HepG2 (cell line): ENCODE data around the gene SOX12. TPM values are rescaled to one million over a fixed set of nuclear protein-coding genes. Genes with fewer than 3 reads are reported as not detected.

Experiments
- ATAC-seq: fragments of 200-7000 bp; cut with Tn5 transposase; 3 replicates; pipeline ENCODE4 v1.9.1; 2020; ENCODE audit warnings: mild to moderate bottlenecking, moderate library complexity
- BruUV-seq: library from RNA; stranded (reverse); fragments of 400-500 nt; replicated peaks from 2 replicates; lab custom pipeline; 2021; lab: Mats Ljungman, UMichigan
- CTCF ChIA-PET: fragments of 300-600 bp; formaldehyde crosslinking; extraction: SDS; loops from one replicate; lab custom pipeline; 2021; ENCODE audit warnings: low total read pairs, inconsistent platforms, low intra/inter-chr PET ratio; lab: Yijun Ruan, JAX
- POLR2A ChIA-PET: fragments of 350-600 bp; sonication (Branson Sonifier 250); formaldehyde crosslinking; loops from one replicate; lab custom pipeline; 2020; ENCODE audit warnings: antibody characterized with exemption, inconsistent platforms; lab: Yijun Ruan, JAX
- DNase-seq: peaks from one replicate; pipeline ENCODE4 v3.0.0-alpha.2; 2015; ENCODE audit warnings: low spot score
- FAIRE-seq: peaks from 3 replicates; lab custom pipeline; 2011; peaks lifted over from hg19 to GRCh38; lab: Jason Lieb, UNC
- H2AFZ ChIP-seq: one replicate; pipeline ENCODE4 v1.6.1; 2011; ENCODE audit warnings: low read length, inconsistent platforms
- H3K27ac ChIP-seq: fragments of 300-600 bp; 3 replicates; pipeline ENCODE4 v1.8.0; 2011; ENCODE audit warnings: mixed run types, mild to moderate bottlenecking, mixed read lengths, low read length, inconsistent platforms; ENCODE audit not compliant: insufficient read depth; ENCODE audit errors: extremely low read length
- H3K27me3 ChIP-seq, 2 experiments: fragments of 200-600 bp in 1 of 2; 2 replicates in 1 of 2; 3 replicates in 1 of 2; pipeline versions ENCODE4 v1.6.0 to v1.8.0; 2011; ENCODE audit warnings: low read length in 2 of 2, mild to moderate bottlenecking in 2 of 2, moderate library complexity in 2 of 2, inconsistent platforms in 1 of 2; ENCODE audit not compliant: insufficient read depth in 2 of 2, control insufficient read depth in 1 of 2
- H3K36me3 ChIP-seq, 2 experiments: fragments of 200-600 bp in 1 of 2; replicated peaks in 1 of 2; 2 replicates in 1 of 2; 3 replicates in 1 of 2; pipeline versions ENCODE4 v1.5.1 to v1.8.0; 2011; ENCODE audit warnings: low read length in 2 of 2, inconsistent platforms in 1 of 2; ENCODE audit not compliant: insufficient read depth in 2 of 2, control insufficient read depth in 1 of 2
- H3K4me1 ChIP-seq: 2 replicates; pipeline ENCODE4 v1.5.1; 2012; ENCODE audit warnings: low read length, inconsistent platforms; ENCODE audit not compliant: insufficient read depth
- H3K4me2 ChIP-seq: 2 replicates; pipeline ENCODE4 v1.6.0; 2011; ENCODE audit warnings: low read depth, low read length, inconsistent platforms
- H3K4me3 ChIP-seq, 3 experiments: fragments of 200-600 bp in 1 of 3; sonication (generic), shearing (Covaris generic) in 1 of 3; replicated peaks in 1 of 3; 2 replicates each; pipeline ENCODE4 v1.5.1; 2011 to 2016; ENCODE audit warnings: low read length in 3 of 3, inconsistent platforms in 2 of 3, low read depth in 2 of 3, mild to moderate bottlenecking in 2 of 3, control low read depth in 1 of 3, mixed read lengths in 1 of 3; ENCODE audit not compliant: insufficient read depth in 1 of 3
- H3K79me2 ChIP-seq: one replicate; pipeline ENCODE4 v1.6.1; 2011; ENCODE audit warnings: low read length, inconsistent platforms; ENCODE audit not compliant: insufficient read depth
- H3K9ac ChIP-seq: 2 replicates; pipeline ENCODE4 v1.6.0; 2011; ENCODE audit warnings: mild to moderate bottlenecking, low read depth, low read length, inconsistent platforms; ENCODE audit not compliant: insufficient read depth
- H3K9me3 ChIP-seq: 2 replicates; pipeline ENCODE4 v1.5.1; 2012; ENCODE audit warnings: mild to moderate bottlenecking, low read length
- H4K20me1 ChIP-seq: 2 replicates; pipeline ENCODE4 v1.6.0; 2011; ENCODE audit warnings: inconsistent platforms, mild to moderate bottlenecking, low read length, moderate library complexity; ENCODE audit not compliant: insufficient read depth
- ARNT2 ChIP-seq: sonication (generic); formaldehyde crosslinking; IDR thresholded peaks from 2 replicates; pipeline ENCODE4 v1.8.0; 2022; ENCODE audit warnings: mild to moderate bottlenecking, low read depth, missing genetic modification reagents, moderate library complexity
- BRD4 ChIP-seq: sonication (generic); formaldehyde crosslinking; IDR thresholded peaks from 2 replicates; pipeline ENCODE4 v1.4.0; 2020; ENCODE audit warnings: missing genetic modification reagents
- CBX1 ChIP-seq: IDR thresholded peaks from one replicate; pipeline ENCODE4 v1.6.1; 2016; ENCODE audit warnings: antibody characterized with exemption, low read depth
- GABPB1 ChIP-seq: IDR thresholded peaks from 2 replicates; pipeline ENCODE4 v1.6.1; 2016; ENCODE audit warnings: mild to moderate bottlenecking, missing genetic modification reagents, moderate library complexity, missing compliant biosample characterization
- MTA1 ChIP-seq: sonication (generic); formaldehyde crosslinking; IDR thresholded peaks from 2 replicates; pipeline ENCODE4 v1.4.0; 2020; ENCODE audit warnings: missing genetic modification reagents, mild to moderate bottlenecking, borderline replicate concordance
- NFKB2 ChIP-seq: sonication (generic); formaldehyde crosslinking; IDR thresholded peaks from 2 replicates; pipeline ENCODE4 v1.4.0; 2020; ENCODE audit warnings: missing genetic modification reagents, borderline replicate concordance
- NFYC ChIP-seq: IDR thresholded peaks from 2 replicates; pipeline ENCODE4 v1.6.1; 2016; ENCODE audit warnings: missing genetic modification reagents, missing compliant biosample characterization
- NR0B2 ChIP-seq: sonication (generic); formaldehyde crosslinking; IDR thresholded peaks from 2 replicates; pipeline ENCODE4 v1.4.0; 2020; ENCODE audit warnings: mild to moderate bottlenecking, missing genetic modification reagents
- NR3C1 ChIP-seq: sonication (generic); formaldehyde crosslinking; IDR thresholded peaks from 2 replicates; pipeline ENCODE4 v1.4.0; 2020; ENCODE audit warnings: missing genetic modification reagents
- POLR2G ChIP-seq: fragments of 200-400 bp; formaldehyde crosslinking; IDR thresholded peaks from 2 replicates; pipeline ENCODE4 v1.6.1; 2018; ENCODE audit warnings: mild to moderate bottlenecking, low read depth, low read length, moderate library complexity
- RAD21 ChIP-seq: fragments of 450-650 bp; formaldehyde crosslinking; IDR thresholded peaks from 2 replicates; pipeline ENCODE4 v1.5.0; 2020; ENCODE audit warnings: mild to moderate bottlenecking
- RORA ChIP-seq: sonication (generic); formaldehyde crosslinking; IDR thresholded peaks from 2 replicates; pipeline ENCODE4 v1.5.0; 2020; ENCODE audit warnings: mild to moderate bottlenecking, missing genetic modification reagents, moderate library complexity
- TBX2 ChIP-seq: sonication (generic); formaldehyde crosslinking; IDR thresholded peaks from 2 replicates; pipeline ENCODE4 v1.5.0; 2020; ENCODE audit warnings: missing genetic modification reagents, mild to moderate bottlenecking, borderline replicate concordance
- TEAD3 ChIP-seq: optimal IDR thresholded peaks from 2 replicates; pipeline ENCODE3; 2016; ENCODE audit warnings: borderline replicate concordance
- XRCC5 ChIP-seq: fragments of 200-400 bp; formaldehyde crosslinking; optimal IDR thresholded peaks from 2 replicates; pipeline ENCODE3; 2017; ENCODE audit warnings: mild to moderate bottlenecking, low read length
- ZNF121 ChIP-seq: sonication (generic); formaldehyde crosslinking; IDR thresholded peaks from 2 replicates; pipeline ENCODE4 v1.5.0; 2020; ENCODE audit warnings: mild to moderate bottlenecking, missing genetic modification reagents
- ZNF678 ChIP-seq: sonication (generic); formaldehyde crosslinking; IDR thresholded peaks from 2 replicates; pipeline ENCODE4 v1.4.0; 2020; ENCODE audit warnings: mild to moderate bottlenecking, missing genetic modification reagents
- ZNF747 ChIP-seq: sonication (generic); formaldehyde crosslinking; IDR thresholded peaks from 2 replicates; pipeline ENCODE4 v1.8.1; 2023; ENCODE audit warnings: missing genetic modification reagents, mild to moderate bottlenecking, borderline replicate concordance
- ZNF770 ChIP-seq: sonication (generic); formaldehyde crosslinking; IDR thresholded peaks from 2 replicates; pipeline ENCODE4 v1.5.0; 2020; ENCODE audit warnings: mild to moderate bottlenecking, missing genetic modification reagents
- ZNF841 ChIP-seq: sonication (generic); formaldehyde crosslinking; IDR thresholded peaks from 2 replicates; pipeline ENCODE4 v1.8.1; 2023; ENCODE audit warnings: missing genetic modification reagents, borderline replicate concordance
- WGBS: methylation state at CpG from one replicate; pipeline ENCODE4 v1.1.6; 2017; ENCODE audit warnings: low lambda C conversion rate; 5-methylcytosine and 5-hydroxymethylcytosine counted together
- in situ Hi-C: cut with HindIII; loops from 2 replicates; pipeline ENCODE4 v1.10.0; 2017; ENCODE audit warnings: low pct_unique_long_range_greater_than_20kb; ENCODE audit not compliant: extremely low pct_ligation_motif_present
- intact Hi-C: fragments of 100-400 bp; cut with micrococcal nuclease; formaldehyde crosslinking; loops from one replicate; pipeline ENCODE4 v1.10.0; 2022; ENCODE audit not compliant: unreplicated experiment
- polyA plus RNA-seq, 8 experiments: library from polyadenylated mRNA; depleted of rRNA in 3 of 8; stranded (reverse) in 7 of 8; unstranded in 1 of 8; fragments of >200 nt; fragmentation: Illumina TruSeq in 4 of 8; extraction: Trizol in 4 of 8; gene quantifications; 2 replicates each; pipeline versions ENCODE4 v1.2.1 to v1.2.3, GENCODE V29; 2011 to 2016; ENCODE audit warnings: low read depth in 4 of 8, missing spikeins in 1 of 8, mixed read lengths in 1 of 8; ENCODE audit not compliant: insufficient read depth in 1 of 8
- total RNA-seq, 5 experiments: library from RNA; depleted of rRNA; stranded (reverse); fragments of >200 nt; fragmentation: Illumina TruSeq; extraction: Trizol; gene quantifications; 2 replicates each; pipeline ENCODE4 v1.2.3, GENCODE V29; 2016; ENCODE audit warnings: low read depth in 1 of 5

Gene SOX12
- total and polyA plus RNA-seq, 2 of the 13 experiments (the other 11 are each of a cell fraction or from before 2014, with no cell fraction given): 10.0 to 18.7 TPM

GRCh38 chr20:330233-331149 lies 5.1 kb downstream of the SOX12 start (continued):
- TF ChIP-seq NR0B2 (CRISPR knock-in tag) (peak; percentile 40; the same call in 1 of the 2 replicates), MTA1 (0 out of 2 replicates have a peak, but pooled peaks have one; percentile 66), XRCC5 (peak; percentile 96), ZNF747 (CRISPR knock-in tag) (peak; percentile 25; the same call in 1 of the 2 replicates), NR3C1 (CRISPR knock-in tag) (no peak), RAD21 (CRISPR knock-in tag) (peak; percentile 92), ZNF678 (CRISPR knock-in tag) (no peak), RORA (no peak), CBX1 (no peak)

GRCh38 chr20:334578-334977 lies 9.2 kb downstream of the SOX12 start:
- no peak overlapping the region for H3K4me2 ChIP-seq
- H3K9me3 ChIP-seq: no peaks in the 10 kb centered on the region
- H3K4me3 ChIP-seq: no peak overlapping the region
- H3K79me2 ChIP-seq: no peaks in the 10 kb centered on the region
- ChIA-PET CTCF (no interaction called here), POLR2A (interaction anchor here (8.3 kb wide), 1 partner anchor 12 kb away, joined by 90 read pairs; the partner anchor contains the start of gene NRSN2)
- H3K27me3 ChIP-seq: no peaks in the 10 kb centered on the region
- H3K27ac ChIP-seq: no peak overlapping the region
- H3K36me3 ChIP-seq: no peaks in the 10 kb centered on the region
- DNase-seq: no peak
- peaks cover 13% of the 10 kb centered on the region for H3K4me1 ChIP-seq
- 86% methylated on average over 8 of the region's 8 CpGs for WGBS
- peaks cover 15% of the 10 kb centered on the region for H4K20me1 ChIP-seq
- no peak overlapping the region for H2AFZ ChIP-seq
- no peak overlapping the region for H3K9ac ChIP-seq
- BruUV-seq: no TSS peak
- no peak for TF ChIP-seq NFYC (CRISPR knock-in tag)
- TF ChIP-seq ZNF770 (CRISPR knock-in tag): peak; percentile 54
- no peak for TF ChIP-seq GABPB1 (CRISPR knock-in tag)
- TF ChIP-seq TBX2 (CRISPR knock-in tag): 0 out of 2 replicates have a peak, but pooled peaks have one; percentile 17
- TF ChIP-seq TEAD3 (CRISPR knock-in tag): peak; percentile 25
- TF ChIP-seq POLR2G: 0 out of 2 replicates have a peak, but pooled peaks have one; percentile 3
- TF ChIP-seq BRD4 (CRISPR knock-in tag): 0 out of 2 replicates have a peak, but pooled peaks have one; percentile 30
- TF ChIP-seq ZNF841 (CRISPR knock-in tag): no peak
- no peak for TF ChIP-seq ARNT2 (CRISPR knock-in tag)
- TF ChIP-seq NFKB2 (CRISPR knock-in tag): no peak
- peak; percentile 89 for TF ChIP-seq ZNF121
- no peak for ATAC-seq
- in situ Hi-C loops: no loop called here
- intact Hi-C loops: no loop called here
- FAIRE-seq: no peak
